HG03378 (cell line): ENCODE measurements around the gene BICC1.

Source experiments
- ATAC-seq: cut with Tn5 transposase; IDR thresholded peaks from one replicate; pipeline ENCODE4 v1.9.1; 2021; ENCODE audit warnings: mild to moderate bottlenecking, moderate library complexity; ENCODE audit not compliant: unreplicated experiment

The BICC1 gene

DNA sequence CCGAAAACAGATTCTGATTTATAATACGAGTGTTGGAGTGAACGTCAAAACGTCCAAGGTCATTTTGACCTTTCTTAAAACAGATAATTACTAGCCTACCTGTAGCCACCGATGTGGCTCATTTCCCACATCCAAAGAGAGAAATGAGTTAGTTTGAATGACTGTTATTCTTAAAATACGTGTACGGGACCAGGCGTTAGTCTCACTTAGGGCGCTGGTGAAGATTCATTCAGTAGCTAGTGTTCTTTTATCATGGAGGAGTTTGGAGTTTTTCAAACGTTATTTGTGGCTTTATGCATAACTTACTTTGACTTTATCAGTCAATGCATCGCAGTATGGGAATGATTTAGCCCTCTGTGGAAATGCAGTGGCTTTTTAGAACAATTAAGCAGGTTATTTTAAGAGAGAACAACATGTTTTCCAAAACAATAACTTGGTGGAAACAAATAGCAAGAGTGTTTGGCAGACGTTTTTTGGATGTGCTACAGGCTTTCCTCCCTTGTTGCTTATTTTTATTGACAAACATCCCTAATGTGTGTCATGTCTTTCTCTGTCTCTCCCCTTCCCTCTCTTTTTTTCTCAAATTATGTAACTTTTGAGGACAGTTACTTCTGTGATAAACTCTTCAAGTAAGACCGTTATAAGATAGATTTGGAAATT lies 1.6 kb downstream of the BICC1 start:
- ATAC-seq: no peak

DNA sequence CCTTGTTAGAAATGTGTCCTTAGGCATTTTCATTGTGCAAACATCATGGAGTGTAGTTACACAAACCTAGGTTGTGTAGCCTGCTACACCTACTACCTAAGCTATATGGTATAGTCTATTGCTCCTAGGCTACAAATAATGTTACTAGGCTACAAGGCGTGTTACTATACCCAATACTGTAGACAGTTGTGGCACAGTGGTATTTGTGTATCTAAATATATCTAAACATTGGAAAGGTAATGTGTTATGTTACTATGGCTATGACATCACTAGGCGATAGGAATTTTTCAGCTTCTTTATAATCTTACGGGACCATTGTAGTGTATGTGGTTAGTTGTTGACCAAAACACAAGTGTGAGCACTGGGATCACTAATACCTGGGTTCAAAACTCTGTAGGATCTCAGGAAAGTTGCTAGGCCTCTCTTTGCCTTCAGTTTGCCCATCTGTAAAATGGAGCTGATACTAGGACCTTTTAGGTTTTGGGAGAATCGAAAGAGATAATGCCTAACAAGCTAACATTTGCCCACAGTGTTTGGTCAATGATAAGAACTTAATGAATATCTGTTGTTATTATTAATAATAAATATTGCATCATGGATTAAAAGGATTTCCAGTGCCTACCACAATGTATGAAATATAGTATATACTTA lies 2.7 kb downstream of the BICC1 start:
- no peak for ATAC-seq

DNA sequence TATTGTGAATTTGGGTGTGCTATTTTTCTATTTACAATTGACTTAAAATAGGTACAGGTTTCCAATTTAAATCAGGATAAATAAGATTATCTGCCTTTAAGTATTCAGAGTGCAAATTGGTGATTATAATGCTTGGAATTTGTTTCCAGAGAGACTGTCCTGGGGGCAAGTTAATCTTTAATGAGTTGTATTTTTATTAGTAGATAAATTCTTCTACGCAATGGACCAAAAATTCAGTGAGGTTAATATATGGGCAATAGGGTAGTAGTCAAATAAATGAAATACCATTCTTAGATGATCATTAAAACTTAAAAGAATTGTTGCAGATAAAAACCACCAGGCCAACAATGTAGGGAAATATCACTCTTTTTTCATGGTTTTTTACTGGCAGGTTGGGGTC lies 3.4 kb downstream of the BICC1 start:
- ATAC-seq: no peak

DNA sequence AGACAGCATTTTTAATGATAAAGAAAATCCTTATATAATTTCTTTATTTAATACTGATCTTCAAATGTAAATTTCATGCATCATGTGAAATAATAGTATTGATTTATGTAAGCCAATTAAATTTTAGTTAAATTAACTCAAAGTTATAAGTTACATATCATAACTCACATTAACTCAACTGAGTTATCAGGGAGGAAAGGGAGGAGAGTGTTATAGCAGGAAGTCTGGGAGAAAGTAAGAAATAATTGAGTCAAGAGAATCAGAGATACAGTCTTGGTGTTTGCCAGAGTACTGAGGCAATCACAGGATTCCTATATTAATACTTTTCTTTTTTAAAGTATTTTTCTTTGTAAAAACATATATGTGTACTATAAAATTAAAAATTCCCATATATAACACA lies 4.0 kb downstream of the BICC1 start:
- ATAC-seq: no peak

DNA sequence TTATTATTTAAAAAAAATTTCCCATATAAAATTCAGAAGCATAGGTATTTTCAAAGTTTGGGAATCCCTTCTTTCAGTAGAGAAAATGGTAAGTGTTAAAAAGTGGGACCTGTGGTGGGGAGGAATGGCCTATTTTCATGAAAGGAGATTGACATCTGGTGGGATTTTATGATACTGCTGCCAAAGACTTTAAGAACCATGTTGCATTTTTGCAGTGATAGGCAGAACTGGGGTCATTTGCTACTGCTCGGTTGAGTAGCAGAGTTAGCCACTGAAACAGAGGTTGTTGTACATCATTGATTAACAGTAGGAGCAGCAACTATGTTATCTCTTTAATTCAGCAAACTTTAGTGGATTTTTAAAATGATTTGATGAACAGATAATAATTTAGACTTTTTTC lies 4.4 kb downstream of the BICC1 start:
- no peak for ATAC-seq

DNA sequence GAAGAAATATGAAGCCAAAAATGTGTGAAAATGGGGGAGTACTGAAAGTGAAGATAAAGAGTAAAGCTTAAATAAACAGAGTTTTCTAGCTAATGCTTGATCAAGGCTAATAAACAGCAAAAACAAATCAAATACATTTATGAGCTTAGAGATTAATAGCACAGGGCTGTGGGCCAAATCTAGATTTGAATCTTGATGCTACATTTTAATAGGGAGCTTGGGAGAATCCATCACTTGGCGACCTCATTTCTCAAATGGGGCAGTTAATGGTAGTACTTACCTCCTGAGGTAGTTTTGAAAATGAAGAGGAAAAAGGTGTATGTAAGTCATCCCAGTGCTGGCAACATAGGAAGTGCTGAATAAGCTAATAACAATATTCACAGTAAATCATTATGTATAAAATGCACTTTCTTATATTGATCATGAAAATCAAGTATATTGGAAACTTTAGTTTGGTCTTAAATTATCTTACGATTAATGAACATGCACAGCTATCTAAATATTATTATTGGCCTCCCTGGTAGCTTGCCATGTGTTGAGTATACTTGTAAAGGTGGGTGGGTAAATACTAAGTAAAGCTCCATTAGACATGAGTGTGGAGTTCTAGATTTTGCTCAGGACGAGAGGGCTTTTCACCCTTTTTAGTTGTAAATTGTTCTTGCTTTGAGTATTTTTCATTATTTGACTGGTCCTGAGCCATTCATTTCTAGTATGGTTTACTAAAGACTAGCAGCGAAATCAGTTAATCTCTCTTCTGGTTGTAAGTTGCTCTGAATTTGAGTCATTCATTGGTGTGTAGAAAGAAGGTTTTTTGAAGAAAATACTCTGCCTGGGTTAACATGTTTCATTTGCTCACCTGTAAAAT lies 5.1 kb downstream of the BICC1 start:
- peak; percentile 42 for ATAC-seq

DNA sequence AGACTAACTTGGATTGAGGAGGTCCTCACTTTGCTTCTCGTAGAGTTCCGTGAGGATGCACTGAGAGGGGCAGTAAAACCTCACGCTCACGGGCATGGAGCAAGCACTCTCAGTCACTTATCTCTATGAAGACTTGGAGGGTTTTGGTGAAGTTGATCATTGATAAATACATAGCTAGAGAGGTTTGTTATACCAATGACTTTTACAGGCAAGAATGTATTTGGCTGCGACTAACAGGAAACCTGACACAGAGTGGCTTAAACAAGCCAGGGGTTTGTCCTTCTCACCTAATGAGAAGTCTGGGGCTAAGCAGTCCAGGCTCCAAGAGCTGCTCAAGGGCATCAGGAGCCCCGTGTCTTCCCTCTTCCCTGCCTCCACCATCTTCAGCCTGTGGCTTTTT lies 6.1 kb downstream of the BICC1 start:
- no peak for ATAC-seq

DNA sequence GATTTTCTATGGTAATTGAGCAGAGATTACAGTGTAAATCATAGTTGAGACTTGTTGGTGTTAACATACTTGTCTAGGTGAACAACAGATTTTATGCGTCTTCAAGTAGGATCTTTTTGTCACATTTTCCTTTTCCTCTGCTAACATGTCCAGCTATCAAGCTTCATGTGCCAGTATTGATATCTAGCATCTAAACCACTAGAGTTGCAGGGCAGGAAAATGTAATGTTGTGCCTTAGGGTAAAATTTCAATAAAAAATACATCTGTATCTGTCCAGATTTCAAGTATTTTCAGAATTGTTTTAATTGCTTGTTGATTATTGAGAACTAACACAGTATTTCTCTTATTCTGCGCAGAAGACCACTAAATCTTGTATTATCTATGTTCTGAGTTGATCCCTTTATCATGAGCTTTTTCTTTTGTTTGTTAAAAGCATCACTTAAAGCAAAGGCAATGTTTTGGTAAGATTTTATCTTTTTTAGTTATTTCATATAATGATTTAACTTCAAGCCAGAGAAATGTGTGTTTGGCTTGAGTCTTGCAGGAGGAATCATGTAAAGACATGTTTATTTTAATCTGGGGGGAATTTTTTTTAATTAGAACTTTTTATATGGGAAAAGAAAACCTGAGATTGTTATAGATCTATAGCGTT lies 16.5 kb downstream of the BICC1 start:
- ATAC-seq: no peak

DNA sequence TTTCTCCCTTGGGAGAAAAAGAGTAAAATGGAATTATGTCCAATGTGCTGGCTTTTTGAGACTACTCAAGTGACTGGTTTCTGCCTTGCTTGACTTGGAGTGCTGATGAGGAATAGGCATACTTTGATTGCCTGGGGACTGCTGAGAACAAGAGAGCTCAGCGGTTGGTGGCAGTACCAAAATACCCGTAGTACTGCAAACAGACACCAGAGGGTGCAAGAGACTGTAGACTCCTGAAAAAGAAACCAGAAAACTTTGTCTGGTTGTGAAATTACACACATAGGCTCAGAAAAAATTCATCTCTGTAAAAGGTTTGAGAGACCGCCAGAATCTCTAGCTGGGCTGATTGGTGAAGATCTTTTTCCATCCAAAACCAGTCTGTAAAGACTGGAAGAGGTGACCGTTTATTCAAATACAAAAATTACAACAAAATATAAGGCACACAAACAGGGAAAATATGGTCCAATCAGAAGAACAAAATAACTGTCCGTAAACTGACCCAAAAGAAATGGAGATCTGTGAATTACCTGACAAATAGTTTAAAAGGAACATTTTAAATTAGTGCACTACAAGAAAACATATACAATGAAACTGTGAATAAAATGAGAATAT lies 18.5 kb downstream of the BICC1 start:
- ATAC-seq: peak; percentile 95

DNA sequence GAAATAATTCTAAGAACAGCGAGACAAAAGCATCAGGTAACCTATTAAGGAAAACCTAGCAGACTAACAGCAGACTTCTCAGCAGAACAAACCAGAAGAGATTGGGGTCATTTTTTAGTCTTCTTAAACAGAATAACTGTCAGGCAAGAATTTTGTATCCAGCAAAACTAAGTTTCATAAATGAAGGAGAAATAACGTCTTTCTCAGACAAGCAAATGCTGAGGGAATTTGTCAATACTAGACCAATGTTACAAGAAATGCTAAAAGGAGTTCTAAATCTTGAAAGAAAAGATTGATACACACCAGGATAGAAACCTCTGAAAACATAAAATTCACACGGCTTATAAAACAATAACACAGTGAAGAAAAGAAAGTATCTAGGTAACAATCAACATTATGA lies 22.6 kb downstream of the BICC1 start:
- ATAC-seq: no peak

DNA sequence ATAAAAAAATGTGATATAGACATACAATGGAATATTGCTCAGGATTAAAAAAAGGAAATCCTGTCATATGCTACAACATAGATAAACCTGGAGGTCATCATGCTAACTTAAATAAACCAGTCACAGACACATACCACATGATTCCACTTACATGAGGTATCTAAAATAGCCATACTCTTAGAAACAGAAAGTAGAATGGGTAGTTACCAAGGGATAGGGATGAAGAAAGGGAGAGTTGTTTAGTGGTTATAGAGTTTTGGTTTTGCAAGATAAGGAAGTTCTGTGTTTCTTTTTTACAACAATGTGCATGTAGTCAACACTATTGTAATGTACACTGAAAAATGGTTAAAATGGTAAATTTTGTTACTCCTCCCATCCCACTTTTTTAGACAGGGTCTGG lies 30.5 kb downstream of the BICC1 start:
- no peak for ATAC-seq

DNA sequence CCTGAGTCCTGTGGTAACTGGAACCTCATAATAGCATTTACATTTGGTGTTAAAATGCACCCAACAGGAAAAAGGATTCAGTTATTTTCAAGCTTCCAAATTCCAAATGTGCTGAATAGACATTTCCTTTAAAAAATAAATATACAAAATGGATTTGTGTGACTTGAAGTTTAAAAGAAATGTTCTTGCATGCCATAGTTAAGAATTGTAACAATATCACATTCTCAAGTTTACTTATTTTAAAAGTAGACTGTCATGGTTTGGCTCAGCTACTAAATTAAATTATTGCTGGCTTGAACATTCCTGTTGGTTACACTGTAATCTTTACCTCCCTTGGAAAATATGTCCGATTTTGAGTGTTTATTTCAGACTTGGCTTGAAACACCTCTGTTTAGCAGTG lies 31.5 kb downstream of the BICC1 start:
- ATAC-seq: no peak

DNA sequence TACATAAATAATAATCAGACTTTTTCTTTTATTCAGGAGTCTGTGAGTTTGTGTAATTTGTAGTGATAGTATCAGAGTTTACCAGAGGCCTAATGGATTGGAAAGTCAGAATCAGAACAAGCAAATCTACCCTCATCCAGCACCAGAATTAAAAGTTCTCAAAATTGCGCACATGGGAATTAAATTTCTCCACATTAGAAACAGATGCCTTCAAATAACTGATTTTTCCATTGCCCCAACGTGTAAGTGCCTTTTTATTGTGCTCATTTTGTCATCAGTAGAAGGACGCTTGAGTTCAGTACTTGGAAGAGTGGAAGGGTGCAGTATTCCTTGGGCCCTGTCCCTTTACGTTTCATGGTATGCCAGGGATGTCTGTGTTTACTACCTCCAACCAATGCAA lies 32.8 kb downstream of the BICC1 start:
- no peak for ATAC-seq

DNA sequence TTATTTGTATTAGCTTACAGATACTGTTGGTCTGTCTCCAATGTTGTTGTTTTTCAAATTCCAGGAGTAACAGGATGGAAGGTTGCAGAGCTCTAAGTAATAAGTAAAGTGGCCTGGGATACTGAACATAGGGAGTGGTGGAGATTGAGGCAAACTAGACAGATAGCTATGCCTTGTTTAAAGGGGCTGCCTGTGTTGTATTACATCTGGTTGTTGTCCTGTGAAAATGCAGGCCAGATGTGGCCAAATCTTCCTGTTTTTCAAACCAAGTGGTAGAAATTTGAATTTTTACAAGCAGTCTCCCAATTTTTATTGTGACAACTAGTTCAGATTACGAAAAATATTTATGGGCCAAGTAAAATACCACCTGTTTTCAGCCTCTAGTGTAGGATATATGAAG lies 33.5 kb downstream of the BICC1 start:
- ATAC-seq: no peak

DNA sequence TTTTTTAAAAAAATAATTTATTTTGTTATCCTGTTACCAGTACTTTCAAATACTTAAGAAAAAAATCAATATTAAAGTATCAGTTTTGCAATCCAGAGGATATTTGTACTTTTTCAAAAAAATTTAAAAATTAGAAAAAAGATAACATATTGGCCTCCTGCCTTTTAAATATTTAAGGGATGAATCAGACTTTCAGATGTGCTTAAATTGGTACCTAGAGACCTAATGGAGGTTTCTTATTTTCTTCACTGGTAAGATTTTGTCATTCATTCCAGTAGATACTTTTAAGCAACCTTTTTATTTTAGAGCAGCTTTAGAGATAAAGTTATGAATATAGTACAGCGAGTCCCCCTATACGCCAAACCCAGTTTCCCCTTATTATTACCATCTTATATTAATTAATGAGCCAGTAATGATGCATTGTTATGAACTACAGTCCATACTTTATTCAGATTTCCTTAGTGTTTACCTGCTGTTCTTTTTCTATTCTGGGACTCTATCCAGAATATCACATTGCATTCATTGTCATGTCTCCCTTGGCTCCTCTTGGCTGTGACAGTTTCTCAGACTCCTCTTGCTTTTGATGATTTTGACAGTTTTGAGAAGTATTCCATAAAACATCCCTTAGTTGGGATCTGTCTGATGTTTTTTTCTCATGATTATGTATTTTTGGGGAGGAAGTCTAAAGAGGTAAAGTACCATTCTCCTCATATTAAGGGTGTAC lies 34.2 kb downstream of the BICC1 start:
- ATAC-seq: no peak

DNA sequence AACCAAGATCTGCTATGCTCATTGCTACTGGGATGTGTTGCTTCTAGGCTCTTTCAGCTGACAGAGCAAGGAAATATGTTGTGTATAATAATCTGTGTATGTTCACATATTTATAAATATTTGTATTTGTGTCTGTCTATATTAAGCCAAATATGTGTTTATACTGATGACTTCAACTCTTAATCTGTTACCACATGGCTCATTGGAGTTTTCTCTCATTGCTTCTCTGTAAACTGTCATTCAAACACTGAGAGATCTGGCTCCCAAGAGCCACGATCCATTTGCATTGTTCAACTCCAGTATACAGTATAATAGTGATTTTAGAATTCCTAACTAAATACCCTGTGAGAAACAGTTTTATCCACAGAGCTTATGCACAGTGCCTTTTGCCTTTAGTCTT lies 35.3 kb downstream of the BICC1 start:
- ATAC-seq: no peak

DNA sequence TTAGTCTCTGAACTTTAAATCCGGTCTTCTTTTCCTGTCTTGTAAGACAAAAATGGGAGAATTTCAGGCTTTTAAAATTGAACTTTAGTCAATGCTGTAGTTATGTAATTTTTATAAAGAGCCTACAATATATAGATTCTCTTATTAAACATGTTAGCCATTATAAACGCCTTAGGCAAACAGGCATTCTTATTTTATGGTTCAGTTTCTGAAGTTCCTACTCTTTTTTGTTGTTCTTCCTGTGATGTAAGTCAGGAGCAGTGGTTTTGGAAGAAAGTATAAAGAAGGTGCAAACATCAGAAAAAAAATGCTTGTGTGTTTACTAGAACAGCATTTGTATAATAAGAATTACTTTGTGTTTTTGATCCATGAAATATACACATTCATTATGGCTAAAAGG lies 41.6 kb downstream of the BICC1 start:
- no peak for ATAC-seq

DNA sequence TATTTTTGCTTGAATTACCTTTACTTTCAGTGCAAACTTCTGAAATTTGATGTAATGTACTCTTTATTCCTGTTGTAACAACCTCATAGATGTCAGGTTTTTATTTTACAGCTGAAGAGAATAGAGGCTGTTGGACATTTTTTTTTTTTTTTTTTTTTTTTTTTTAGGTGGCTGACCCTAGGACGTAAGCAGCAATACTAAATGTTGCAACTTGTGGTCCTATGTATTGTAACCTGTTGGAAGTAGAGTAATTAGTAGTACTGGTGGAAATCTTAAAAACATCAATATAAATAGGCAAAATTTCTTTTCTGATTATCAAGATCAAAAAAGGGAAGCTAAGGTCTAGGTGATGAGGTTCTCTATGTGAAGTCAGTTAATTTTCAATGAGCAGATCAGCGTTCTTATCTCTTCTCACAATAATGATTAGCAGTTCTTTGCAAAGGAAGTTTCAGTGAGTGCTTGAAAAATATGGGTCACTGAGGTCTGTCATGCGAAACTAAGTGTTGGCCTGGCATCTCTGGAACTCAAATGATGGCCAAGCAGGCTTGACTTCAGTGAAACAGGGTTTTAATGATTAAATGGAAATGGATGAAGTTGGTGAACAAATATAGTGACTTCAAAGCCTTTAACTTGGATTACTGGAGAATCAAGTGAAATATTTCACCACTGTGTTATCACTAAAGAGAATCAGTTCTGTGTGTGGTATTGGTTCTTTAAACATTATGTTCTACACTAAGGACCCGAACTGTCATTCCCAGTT lies 42.7 kb downstream of the BICC1 start:
- ATAC-seq: no peak

DNA sequence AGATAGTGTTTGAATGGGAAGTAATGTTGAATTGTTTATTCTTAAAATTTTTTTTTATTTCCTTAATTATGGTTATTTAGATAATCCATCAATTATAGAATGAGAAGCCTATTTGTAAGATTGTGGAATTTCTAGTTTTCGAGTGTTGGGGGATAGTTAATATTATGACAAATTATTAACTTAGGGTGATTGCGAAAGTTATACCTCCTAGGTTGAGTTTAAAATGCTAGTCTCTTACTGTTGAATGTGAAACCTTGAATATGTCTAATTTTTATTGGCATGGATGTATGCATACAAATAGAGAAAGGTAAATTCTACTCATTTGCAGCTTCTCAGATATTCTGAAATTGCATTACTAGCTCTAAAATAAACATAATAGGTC lies 43.2 kb downstream of the BICC1 start:
- no peak for ATAC-seq
